Immature natural killer cell (primary cell): ENCODE measurements around the gene HIPK2. TPM values are rescaled to one million over a fixed set of nuclear protein-coding genes. Genes with fewer than 3 reads are reported as not detected.
"Not testable (repeated sequence)": the region's sequence is repeated elsewhere in the genome, so short reads cannot be mapped to it uniquely, and the experiment has no call there.

ENCODE experiments used
- DNase-seq, 3 donors: peaks; one replicate each; pipeline ENCODE4 v3.0.0; 2022; ENCODE audit warnings: mixed read lengths in 1 of 3
- H3K27ac Mint-ChIP-seq, 6 donors: one replicate each; pipeline ENCODE4 v1.8.0; 2020; ENCODE audit warnings: mixed read lengths in 6 of 6, mild to moderate bottlenecking in 5 of 6, inconsistent platforms in 4 of 6, moderate library complexity in 3 of 6
- H3K27me3 Mint-ChIP-seq, 3 donors: one replicate each; pipeline ENCODE4 v1.8.0; 2020 to 2021; ENCODE audit warnings: low read depth in 3 of 3, mild to moderate bottlenecking in 3 of 3, mixed read lengths in 3 of 3, moderate library complexity in 3 of 3, inconsistent platforms in 1 of 3
- H3K36me3 Mint-ChIP-seq, 3 donors: one replicate each; pipeline ENCODE4 v1.8.0; 2020; ENCODE audit warnings: mixed read lengths in 3 of 3, inconsistent platforms in 2 of 3, mild to moderate bottlenecking in 2 of 3
- H3K4me1 Mint-ChIP-seq, 2 donors: one replicate each; pipeline ENCODE4 v1.8.0; 2020; ENCODE audit warnings: inconsistent platforms in 2 of 2, mild to moderate bottlenecking in 2 of 2, mixed read lengths in 2 of 2, moderate library complexity in 1 of 2
- H3K4me3 Mint-ChIP-seq, 5 donors: one replicate each; pipeline ENCODE4 v1.8.0; 2020; ENCODE audit warnings: mild to moderate bottlenecking in 5 of 5, mixed read lengths in 5 of 5, inconsistent platforms in 3 of 5, moderate library complexity in 3 of 5
- H3K9me3 Mint-ChIP-seq, 6 donors: one replicate each; pipeline ENCODE4 v1.8.0; 2020; ENCODE audit warnings: mild to moderate bottlenecking in 6 of 6, mixed read lengths in 6 of 6, inconsistent platforms in 4 of 6, moderate library complexity in 3 of 6
- polyA plus RNA-seq, 3 donors: library from polyadenylated mRNA; unstranded; fragments of 300-500 nt; fragmentation: Illumina TruSeq; gene quantifications; one replicate each; pipeline ENCODE4 v1.2.3, GENCODE V29; 2021

Gene HIPK2
- polyA plus RNA-seq, 3 donors from 2014 or later, result 3.5 to 14.2 (median 3.7) TPM

DNA sequence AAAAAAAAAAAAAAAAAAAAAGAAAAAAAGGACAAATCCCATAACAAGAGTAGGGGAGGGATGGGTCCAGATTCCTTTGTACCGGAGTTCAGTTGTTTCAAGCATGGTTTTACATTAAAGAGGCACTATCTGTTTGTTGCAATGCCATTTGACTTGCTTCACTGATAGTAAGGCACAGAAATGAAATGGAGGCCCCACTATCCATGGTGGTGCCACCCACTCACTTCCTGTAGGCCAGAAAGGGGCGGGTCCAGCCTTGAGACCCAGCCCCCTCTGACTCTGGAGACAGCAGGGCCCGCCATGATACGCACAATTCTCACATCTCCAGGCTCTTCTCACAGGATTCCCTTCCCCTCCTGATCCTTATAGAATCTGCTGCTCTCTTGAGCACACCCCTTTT lies 154.3 kb downstream of the HIPK2 start:
- DNase-seq, result no peak
- Mint-ChIP-seq H3K27ac (peak overlapping the region in 3 of 6 donors; percentile 65 to 76 (median 75)), H3K36me3 (peaks cover 28 to 48% (median 41%) of the 10 kb centered on the region in 3 donors), H3K4me3 (no peak overlapping the region), H3K27me3 (peaks cover 0 to 8% (median 3%) of the 10 kb centered on the region in 3 donors), H3K9me3 (no peaks in the 10 kb centered on the region), H3K4me1 (peaks cover 37 to 40% of the 10 kb centered on the region in 2 donors)

DNA sequence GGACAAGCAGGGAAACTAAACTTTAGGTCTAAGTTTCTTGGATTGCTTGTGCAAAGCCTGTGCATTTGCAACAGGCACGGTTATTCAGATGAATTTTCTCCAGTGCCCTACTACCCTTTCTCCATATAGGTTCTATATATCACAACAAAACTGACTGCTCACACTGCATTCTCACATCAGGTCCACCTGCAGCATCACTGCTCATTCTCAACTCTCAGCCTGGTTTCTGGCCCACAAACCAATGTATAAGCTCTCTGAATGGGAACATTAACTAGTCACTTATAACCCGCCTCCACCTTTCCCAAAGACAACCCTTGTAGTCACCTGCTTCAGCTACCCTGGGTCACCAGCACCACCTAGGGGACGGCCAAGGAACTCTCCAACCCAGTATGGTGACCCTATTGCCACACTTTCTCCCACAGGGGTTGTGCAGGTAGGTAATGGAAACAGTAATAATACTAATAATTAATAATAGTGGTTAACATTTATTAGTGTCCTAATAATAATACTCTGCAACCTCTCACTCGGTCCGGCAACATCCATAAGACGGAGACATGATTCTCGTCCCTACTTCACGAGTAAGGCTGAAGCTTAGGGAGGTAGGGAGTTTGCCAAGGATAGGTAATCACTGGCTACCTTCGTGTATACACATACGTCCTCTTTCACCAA lies 157.0 kb downstream of the HIPK2 start:
- no peak overlapping the region for H3K4me3 Mint-ChIP-seq
- peak overlapping the region in 4 of 6 donors; percentile 9 to 58 (median 17) for H3K27ac Mint-ChIP-seq
- peaks cover 0 to 7% (median 6%) of the 10 kb centered on the region in 3 donors for H3K27me3 Mint-ChIP-seq
- peaks cover 16 to 17% of the 10 kb centered on the region in 2 donors for H3K4me1 Mint-ChIP-seq
- peak in 2 of 3 donors; percentile 23 to 26 for DNase-seq
- H3K9me3 Mint-ChIP-seq, result no peaks in the 10 kb centered on the region
- H3K36me3 Mint-ChIP-seq, result peaks cover 28 to 47% (median 39%) of the 10 kb centered on the region in 3 donors

DNA sequence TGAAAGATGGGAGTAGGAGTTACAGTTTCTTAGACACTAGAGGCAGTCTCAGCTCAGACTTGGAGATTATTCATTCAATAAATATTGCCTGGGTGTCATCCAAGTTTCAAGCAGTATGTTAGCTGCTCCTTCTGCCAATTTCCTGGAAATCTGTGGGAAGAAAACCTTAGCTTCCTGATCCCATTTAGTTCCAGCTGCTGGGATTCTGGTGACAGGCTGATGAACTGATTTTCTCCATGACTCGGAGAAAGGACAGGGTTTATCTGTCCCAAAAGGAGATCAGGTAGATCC lies 158.5 kb downstream of the HIPK2 start:
- Mint-ChIP-seq H3K36me3 (peaks cover 20 to 37% (median 30%) of the 10 kb centered on the region in 3 donors), H3K4me3 (no peak overlapping the region), H3K27ac (peak overlapping the region in 1 of 6 donors; percentile 81), H3K9me3 (no peaks in the 10 kb centered on the region), H3K27me3 (peaks cover 0 to 9% (median 6%) of the 10 kb centered on the region in 3 donors), H3K4me1 (peaks cover 2 to 7% of the 10 kb centered on the region in 2 donors)
- no peak for DNase-seq

DNA sequence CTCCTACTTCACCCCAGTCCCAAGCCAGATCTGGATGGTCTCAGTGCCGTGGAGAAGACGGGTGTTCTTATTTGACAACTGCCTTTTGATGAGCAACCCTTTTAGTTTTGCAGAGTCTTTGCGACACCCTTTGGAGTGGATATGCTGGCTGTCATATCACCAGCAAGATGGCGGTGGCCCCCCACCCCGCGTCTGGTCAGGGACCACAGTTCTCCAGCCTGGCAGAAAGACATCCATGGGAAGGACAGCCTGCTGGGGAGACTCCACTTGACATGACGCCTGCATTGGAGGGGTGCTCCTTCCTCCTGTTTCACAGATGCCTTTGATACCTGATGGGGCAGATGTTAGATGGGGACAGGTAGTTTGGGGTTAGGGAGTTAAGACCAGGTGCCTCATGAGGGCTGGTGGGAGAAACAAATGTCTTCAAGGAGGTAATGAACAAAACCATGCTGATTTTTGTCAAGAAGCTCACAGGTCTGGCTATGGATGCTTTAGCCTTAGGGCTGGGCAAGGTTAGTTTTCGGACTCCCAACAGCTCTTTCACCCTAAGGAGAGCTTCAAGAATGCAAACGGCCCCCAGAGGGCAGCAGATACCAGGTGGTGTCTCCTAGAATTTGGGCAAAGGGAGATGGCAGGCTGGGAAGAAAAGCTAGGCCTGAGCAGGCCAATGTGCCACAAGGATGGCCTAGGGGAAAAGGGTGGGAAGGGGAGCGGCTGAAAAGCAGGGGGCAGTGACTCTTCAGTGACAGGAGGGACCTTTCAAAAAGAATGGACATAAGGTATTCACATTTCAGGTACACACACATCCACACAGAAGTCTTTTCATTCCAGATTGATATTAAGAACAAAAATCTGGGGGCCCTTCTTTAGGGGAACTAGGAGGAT lies 159.1 kb downstream of the HIPK2 start:
- peaks cover 0 to 4% of the 10 kb centered on the region in 2 donors for H3K4me1 Mint-ChIP-seq
- no peak overlapping the region for H3K4me3 Mint-ChIP-seq
- no peaks in the 10 kb centered on the region for H3K9me3 Mint-ChIP-seq
- H3K27me3 Mint-ChIP-seq, result peaks cover 0 to 7% (median 3%) of the 10 kb centered on the region in 3 donors
- peaks cover 21 to 41% (median 31%) of the 10 kb centered on the region in 3 donors for H3K36me3 Mint-ChIP-seq
- peak in 1 of 3 donors; percentile 15 for DNase-seq
- peak overlapping the region in 4 of 6 donors; percentile 40 to 81 (median 60) for H3K27ac Mint-ChIP-seq

DNA sequence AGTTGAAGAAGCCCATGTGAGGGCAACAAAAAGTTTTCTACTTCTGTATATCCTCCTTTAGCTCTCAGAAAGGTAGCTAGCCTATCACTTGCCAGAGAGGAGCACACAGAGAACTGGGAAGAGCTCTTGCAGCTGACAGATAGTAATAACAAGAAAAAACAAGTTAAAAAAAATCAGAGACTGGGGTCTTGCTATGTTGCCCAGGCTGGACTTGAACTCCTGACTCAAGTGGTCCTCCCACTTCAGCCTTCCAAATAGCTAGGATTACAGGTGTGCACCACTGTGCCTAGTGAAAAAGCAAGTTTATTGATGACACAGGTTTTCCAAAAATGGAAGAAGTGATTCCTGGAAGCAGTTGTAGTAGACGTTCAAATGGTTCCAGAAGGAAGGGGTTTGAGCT lies 160.7 kb downstream of the HIPK2 start:
- no peak for DNase-seq
- H3K4me3 Mint-ChIP-seq, result no peak overlapping the region
- H3K27ac Mint-ChIP-seq, result peak overlapping the region in 3 of 6 donors; percentile 19 to 85 (median 78)
- peaks cover 21 to 49% (median 31%) of the 10 kb centered on the region in 3 donors for H3K36me3 Mint-ChIP-seq
- peaks cover 0 to 7% (median 3%) of the 10 kb centered on the region in 3 donors for H3K27me3 Mint-ChIP-seq
- H3K9me3 Mint-ChIP-seq, result no peaks in the 10 kb centered on the region
- H3K4me1 Mint-ChIP-seq, result peaks cover 0 to 2% of the 10 kb centered on the region in 2 donors

DNA sequence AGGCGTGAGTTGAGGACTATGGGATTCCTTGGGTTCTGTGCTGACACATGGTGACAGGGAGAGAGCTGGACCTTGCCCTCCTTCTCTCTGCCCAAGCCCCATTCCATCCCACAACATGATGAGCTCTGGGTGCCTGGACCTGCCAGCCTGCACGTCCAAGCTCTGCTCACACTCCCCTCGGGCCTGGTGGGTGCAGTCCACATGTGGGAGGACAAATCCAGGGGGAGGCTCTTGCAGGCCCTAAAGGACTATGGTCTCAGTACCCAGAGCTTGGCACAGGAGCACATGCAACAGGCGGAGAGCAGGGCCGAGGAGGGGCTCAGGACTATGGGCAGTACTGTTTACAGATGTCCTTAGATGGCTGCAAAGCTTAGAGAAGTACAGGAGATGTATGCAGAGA lies 162.9 kb downstream of the HIPK2 start:
- H3K4me3 Mint-ChIP-seq, result no peak overlapping the region
- peaks cover 14 to 46% (median 31%) of the 10 kb centered on the region in 3 donors for H3K36me3 Mint-ChIP-seq
- peaks cover 0 to 4% (median 3%) of the 10 kb centered on the region in 3 donors for H3K27me3 Mint-ChIP-seq
- H3K27ac Mint-ChIP-seq, result peak overlapping the region in 2 of 6 donors; percentile 18 to 65
- no peaks in the 10 kb centered on the region for H3K4me1 Mint-ChIP-seq
- no peaks in the 10 kb centered on the region for H3K9me3 Mint-ChIP-seq
- DNase-seq, result no peak

DNA sequence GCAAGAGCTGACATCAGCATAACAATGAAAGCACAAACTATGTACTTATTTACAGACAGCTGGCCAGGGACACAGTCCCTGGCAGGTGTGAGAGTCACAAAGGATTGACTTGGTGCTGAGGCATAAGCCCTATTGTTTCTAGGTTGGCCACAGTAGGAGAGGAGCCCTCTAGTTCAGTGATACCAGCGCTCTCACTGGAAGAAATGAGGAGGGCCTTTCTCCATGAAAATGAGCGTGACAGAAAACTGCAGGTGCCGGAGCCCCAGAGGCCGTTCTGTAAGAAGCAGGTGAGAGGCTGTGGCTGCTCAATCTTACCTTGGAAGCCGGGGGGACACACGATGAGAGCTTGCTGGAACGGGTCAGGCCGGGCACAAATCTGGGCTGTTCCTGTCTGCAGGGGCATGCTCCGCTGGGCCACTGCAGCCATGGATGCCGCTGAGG lies 163.8 kb downstream of the HIPK2 start:
- Mint-ChIP-seq H3K27ac (peak overlapping the region in 2 of 6 donors; percentile 15 to 78), H3K27me3 (peaks cover 0 to 4% (median 3%) of the 10 kb centered on the region in 3 donors), H3K9me3 (no peaks in the 10 kb centered on the region), H3K4me3 (no peak overlapping the region), H3K4me1 (no peaks in the 10 kb centered on the region), H3K36me3 (peaks cover 14 to 50% (median 36%) of the 10 kb centered on the region in 3 donors)
- no peak for DNase-seq

DNA sequence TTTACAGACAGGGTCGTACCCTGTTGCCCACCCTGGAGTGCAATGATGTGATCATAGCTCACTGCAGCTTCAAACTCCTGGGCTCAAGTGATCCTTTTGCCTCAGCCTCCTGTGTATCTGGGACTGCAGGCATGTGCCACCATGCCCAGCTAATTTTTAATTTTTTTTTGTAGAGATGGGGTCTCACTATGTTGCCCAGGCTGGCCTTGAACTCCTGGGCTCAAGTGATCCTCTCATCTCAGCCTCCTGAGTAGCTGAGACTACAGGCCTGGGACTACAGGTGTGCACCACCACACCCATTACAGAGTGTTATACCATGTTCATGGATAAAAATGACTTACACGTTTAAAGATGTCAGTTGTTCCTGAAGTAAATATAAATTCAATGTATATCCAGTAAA lies 166.2 kb downstream of the HIPK2 start:
- DNase-seq, H3K4me1 Mint-ChIP-seq, H3K9me3 Mint-ChIP-seq, H3K4me3 Mint-ChIP-seq, H3K27ac Mint-ChIP-seq, H3K27me3 Mint-ChIP-seq: not testable (repeated sequence)
- peaks cover 22 to 51% (median 38%) of the 10 kb centered on the region in 3 donors for H3K36me3 Mint-ChIP-seq

DNA sequence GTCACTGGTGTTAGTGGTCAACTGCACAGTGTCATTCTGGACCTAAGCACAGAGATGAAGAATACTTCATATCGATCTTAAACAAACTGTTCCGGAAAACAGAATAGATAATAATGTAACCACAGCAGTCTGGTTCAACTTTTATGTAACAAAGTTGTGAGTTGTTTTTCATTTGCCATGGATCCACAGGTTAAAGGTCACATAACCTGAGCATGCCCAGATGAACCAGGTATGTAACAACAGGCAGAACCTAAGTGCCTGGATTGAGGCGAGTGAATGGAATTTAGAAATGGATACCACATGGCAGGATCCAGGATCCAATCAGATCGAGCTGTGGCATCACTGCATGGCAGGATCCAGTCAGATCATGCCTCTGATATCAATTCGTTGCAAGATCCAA lies 167.2 kb downstream of the HIPK2 start:
- no peaks in the 10 kb centered on the region for H3K4me1 Mint-ChIP-seq
- no peak overlapping the region for H3K4me3 Mint-ChIP-seq
- DNase-seq, result no peak
- peaks cover 15 to 44% (median 31%) of the 10 kb centered on the region in 3 donors for H3K36me3 Mint-ChIP-seq
- H3K9me3 Mint-ChIP-seq, result no peaks in the 10 kb centered on the region
- peaks cover 0 to 4% (median 0%) of the 10 kb centered on the region in 3 donors for H3K27me3 Mint-ChIP-seq
- H3K27ac Mint-ChIP-seq, result peak overlapping the region in 1 of 6 donors; percentile 10

DNA sequence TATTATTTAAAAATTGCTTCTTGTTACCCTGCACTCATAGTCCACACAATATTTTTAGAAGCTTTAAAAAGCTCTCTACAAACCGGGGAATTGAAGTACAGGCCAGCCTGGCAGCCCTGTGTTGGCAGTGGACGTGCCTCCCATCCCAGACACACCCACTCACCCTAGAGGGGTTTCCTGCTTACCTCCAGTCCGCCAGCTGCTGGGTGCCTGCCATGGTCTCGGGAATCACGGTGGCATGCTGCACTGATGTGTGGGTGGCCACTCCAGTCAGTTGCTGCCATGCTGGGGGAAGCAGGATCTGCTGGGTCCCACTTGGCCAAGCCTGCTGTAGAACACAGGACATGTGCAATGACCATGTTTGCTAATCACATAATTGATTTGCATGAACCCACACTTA lies 173.9 kb downstream of the HIPK2 start:
- no peak for DNase-seq
- peak overlapping the region in 3 of 6 donors; percentile 22 to 58 (median 43) for H3K27ac Mint-ChIP-seq
- peaks cover 19 to 43% (median 36%) of the 10 kb centered on the region in 3 donors for H3K36me3 Mint-ChIP-seq
- no peak overlapping the region for H3K4me3 Mint-ChIP-seq
- peaks cover 0 to 3% (median 2%) of the 10 kb centered on the region in 3 donors for H3K27me3 Mint-ChIP-seq
- no peaks in the 10 kb centered on the region for H3K4me1 Mint-ChIP-seq
- no peaks in the 10 kb centered on the region for H3K9me3 Mint-ChIP-seq

DNA sequence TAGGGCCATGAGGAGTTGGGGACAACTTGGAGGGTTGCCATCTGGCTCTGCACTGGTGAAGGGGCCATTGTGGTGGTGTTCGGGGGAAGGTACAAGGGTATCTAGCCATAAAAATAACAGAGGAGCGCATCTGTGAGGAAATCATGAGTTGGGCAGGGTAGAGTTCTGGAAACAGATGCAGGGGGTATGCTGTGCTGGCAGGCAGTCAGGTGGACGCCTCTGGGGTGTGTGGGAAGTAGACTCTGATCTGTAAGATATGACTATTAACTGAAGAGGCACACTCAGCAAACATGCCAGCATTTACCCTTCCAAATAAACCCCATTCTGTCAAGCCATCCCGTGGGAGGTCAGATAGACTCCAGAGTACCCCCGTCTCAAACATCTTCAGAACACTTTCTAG lies 174.5 kb downstream of the HIPK2 start:
- Mint-ChIP-seq H3K36me3 (peaks cover 19 to 44% (median 36%) of the 10 kb centered on the region in 3 donors), H3K27me3 (peaks cover 0 to 3% (median 2%) of the 10 kb centered on the region in 3 donors), H3K9me3 (no peaks in the 10 kb centered on the region), H3K27ac (no peak overlapping the region), H3K4me1 (no peaks in the 10 kb centered on the region), H3K4me3 (no peak overlapping the region)
- no peak for DNase-seq

DNA sequence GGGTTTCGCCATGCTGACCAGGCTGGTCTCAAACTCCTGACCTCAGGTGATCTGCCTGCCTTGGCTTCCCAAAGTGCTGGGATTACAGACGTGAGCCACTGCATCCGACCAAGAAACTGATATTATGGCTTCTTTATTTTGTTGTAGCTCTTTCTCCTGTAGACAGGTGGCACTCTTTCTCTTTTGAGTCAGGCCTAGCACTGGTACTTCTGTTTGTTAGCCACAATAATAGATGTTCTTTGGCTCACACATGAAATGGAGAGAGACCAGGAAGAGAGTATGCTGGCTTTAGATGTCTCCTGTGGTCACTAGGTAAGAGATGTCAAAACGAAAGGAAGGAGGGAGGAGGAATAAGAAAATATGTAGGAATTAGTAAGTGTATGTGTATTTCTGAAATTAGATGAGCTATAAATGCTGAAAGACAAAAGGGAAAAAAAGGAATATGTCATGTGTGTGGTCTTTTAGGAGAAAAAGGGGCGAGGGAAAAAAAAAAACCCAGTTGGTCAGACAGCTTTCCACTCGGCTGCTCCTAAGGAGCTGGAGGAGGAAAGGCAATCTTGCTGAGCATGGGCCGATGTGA lies 175.6 kb downstream of the HIPK2 start:
- H3K36me3 Mint-ChIP-seq, result peaks cover 15 to 44% (median 31%) of the 10 kb centered on the region in 3 donors
- no peak overlapping the region for H3K4me3 Mint-ChIP-seq
- no peaks in the 10 kb centered on the region for H3K4me1 Mint-ChIP-seq
- peaks cover 0 to 2% (median 0%) of the 10 kb centered on the region in 3 donors for H3K27me3 Mint-ChIP-seq
- H3K27ac Mint-ChIP-seq, result no peak overlapping the region
- peak in 2 of 3 donors; percentile 22 to 31 for DNase-seq
- no peaks in the 10 kb centered on the region for H3K9me3 Mint-ChIP-seq

DNA sequence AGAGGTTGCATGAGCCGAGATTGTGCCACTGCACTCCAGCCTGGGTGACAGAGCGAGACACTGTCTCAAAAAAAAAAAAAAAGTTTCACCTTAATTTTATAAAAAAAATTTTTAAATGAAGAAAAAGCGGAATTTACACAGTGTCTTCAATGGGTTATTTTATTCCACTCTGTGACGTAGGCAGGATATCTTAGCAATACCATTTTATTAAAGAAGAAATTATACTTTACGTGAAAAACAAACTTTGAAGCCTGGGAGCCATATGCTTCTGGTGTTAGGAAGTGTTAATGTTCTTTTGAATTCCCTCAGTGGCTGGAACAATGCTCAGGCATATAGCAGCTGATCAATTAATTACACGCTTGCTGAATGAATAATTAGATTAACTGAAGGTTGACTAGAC lies 176.6 kb downstream of the HIPK2 start:
- no peaks in the 10 kb centered on the region for H3K9me3 Mint-ChIP-seq
- no peaks in the 10 kb centered on the region for H3K4me1 Mint-ChIP-seq
- DNase-seq, result no peak
- peaks cover 0 to 2% (median 0%) of the 10 kb centered on the region in 3 donors for H3K27me3 Mint-ChIP-seq
- no peak overlapping the region for H3K27ac Mint-ChIP-seq
- H3K4me3 Mint-ChIP-seq, result no peak overlapping the region
- peaks cover 10 to 43% (median 25%) of the 10 kb centered on the region in 3 donors for H3K36me3 Mint-ChIP-seq
